ENCODE measurements around the gene ANTXRL.
"Not testable (repeated sequence)": the region's sequence is repeated elsewhere in the genome, so short reads cannot be mapped to it uniquely, and the experiment has no call there.

ANTXRL gene

GRCh38 chr10:46330894-46331293, 44.1 kb downstream of the ANTXRL start:
- no peak for DNase-seq (ENCODE audit: low spot score)

DNA sequence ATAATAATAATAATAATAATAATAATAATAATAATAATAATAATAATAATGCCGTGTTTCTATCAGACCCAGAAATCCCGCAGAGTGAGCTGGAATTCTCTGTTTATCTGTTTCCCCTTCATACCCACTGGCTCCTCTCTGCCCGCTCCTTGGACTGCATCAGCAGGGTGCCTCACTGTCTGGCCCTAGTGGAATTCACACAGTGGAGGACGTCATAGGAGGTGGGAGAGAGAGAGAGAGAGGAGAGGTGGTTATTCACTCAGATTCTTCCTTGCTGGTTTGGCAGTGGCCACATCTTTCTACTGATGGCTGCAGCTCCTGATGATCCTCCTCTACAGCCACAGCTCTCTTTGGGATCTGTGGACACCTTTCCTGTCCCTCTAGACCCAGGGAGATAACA, 78.7 kb downstream of the ANTXRL start:
- not testable (repeated sequence) for DNase-seq (ENCODE audit: low spot score)

- DNase-seq (ENCODE audit: low spot score), result not testable (repeated sequence)
These were observed 80.4 kb downstream of the ANTXRL start for GRCh38 chr10:46367209-46367608.

- DNase-seq (ENCODE audit: low spot score), result not testable (repeated sequence)
These were observed 81.0 kb downstream of the ANTXRL start for GRCh38 chr10:46367666-46368240.

DNA sequence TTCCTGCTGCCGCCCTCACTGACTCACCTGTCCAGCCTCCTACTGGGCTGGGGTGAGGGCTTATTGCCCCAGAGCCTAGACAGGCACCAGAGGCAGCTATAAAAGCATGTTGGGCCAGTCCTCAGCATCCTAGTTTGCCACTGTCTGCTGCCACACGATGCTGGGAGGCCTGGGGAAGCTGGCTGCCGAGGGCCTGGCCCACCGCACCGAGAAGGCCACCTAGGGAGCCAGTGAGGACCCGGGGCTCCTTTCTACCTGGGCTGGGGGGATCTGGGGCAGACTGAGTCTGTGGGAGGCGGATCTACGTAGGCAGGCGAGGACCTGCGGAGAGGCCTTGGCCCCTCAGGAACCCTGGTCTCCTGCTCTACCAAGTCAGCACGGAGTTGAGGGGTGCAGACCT, 82.2 kb downstream of the ANTXRL start:
- not testable (repeated sequence) for DNase-seq (ENCODE audit: low spot score)

DNA sequence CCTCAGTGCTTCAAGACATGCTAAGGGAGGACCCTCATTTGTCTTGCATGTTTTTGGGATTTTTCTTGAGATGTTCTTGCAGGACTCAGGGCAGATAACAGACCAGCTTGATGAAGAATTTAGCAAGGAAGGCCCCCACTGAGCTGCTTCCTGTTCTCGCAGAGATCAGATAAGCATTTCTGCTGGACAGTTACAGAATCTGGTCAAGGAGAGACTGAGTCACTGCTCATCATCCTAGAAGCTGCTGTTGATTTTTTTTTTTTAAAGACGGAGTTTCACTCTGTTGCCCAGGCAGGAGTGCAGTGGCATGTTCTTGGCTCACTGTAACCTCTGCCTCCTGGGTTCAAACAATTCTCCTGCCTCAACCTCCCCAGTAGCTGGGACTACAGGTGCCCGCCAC, 87.6 kb downstream of the ANTXRL start:
- not testable (repeated sequence) for DNase-seq (ENCODE audit: low spot score)

DNA sequence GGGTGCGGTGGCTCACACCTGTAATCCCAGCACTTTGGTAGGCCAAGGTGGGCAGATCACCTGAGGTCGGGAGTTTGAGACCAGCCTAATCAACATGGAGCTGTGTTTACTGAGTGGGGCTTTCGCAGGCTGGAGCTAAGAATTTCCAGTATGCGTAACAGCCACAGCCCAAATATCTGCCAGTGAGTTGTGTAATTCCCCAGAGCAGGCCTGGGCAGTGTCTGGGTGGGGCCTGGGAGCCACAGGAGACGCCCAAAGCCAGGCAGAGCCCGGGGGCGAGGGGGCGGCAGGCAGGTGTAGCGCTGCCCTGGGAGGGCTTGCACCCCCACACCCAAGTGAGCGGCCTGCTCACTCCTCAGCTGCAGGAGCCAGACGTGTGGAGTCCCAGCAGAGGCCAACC, 88.6 kb downstream of the ANTXRL start, which contains the start of gene ANXA8L1:
ANXA8L1 (plus strand) TSS at position 371 of the 400 bp plus-strand sequence. CDS start 76 bp downstream, outside the sequence.
- DNase-seq (ENCODE audit: low spot score), result not testable (repeated sequence)

- DNase-seq (ENCODE audit: low spot score), result not testable (repeated sequence)
These were observed 90.2 kb downstream of the ANTXRL start for GRCh38 chr10:46377022-46377421.

GRCh38 chr10:46377651-46378050, 90.9 kb downstream of the ANTXRL start:
- DNase-seq (ENCODE audit: low spot score), result not testable (repeated sequence)

GRCh38 chr10:46378108-46378507, 91.3 kb downstream of the ANTXRL start:
- not testable (repeated sequence) for DNase-seq (ENCODE audit: low spot score)

- DNase-seq (ENCODE audit: low spot score), result not testable (repeated sequence)
These were observed 92.5 kb downstream of the ANTXRL start for GRCh38 chr10:46379233-46379848.
